Activated naive CD8-positive, alpha-beta T cell treated with anti-CD3 and anti-CD28 coated beads, Interleukin-2, amount 50 U/mL, for 16 hours (primary cell): Measurements from ENCODE around the gene VPS54.
"Not testable (repeated sequence)": the region's sequence is repeated elsewhere in the genome, so short reads cannot be mapped to it uniquely, and the experiment has no call there.

Experiments used
- DNase-seq: peaks from one replicate; pipeline ENCODE4 v3.0.0-alpha.2; 2020; ENCODE audit warnings: low read depth, low spot score

The VPS54 gene

GRCh38 chr2:63874204-63875130 is 144.8 kb downstream of the VPS54 start:
- no peak for DNase-seq

DNA sequence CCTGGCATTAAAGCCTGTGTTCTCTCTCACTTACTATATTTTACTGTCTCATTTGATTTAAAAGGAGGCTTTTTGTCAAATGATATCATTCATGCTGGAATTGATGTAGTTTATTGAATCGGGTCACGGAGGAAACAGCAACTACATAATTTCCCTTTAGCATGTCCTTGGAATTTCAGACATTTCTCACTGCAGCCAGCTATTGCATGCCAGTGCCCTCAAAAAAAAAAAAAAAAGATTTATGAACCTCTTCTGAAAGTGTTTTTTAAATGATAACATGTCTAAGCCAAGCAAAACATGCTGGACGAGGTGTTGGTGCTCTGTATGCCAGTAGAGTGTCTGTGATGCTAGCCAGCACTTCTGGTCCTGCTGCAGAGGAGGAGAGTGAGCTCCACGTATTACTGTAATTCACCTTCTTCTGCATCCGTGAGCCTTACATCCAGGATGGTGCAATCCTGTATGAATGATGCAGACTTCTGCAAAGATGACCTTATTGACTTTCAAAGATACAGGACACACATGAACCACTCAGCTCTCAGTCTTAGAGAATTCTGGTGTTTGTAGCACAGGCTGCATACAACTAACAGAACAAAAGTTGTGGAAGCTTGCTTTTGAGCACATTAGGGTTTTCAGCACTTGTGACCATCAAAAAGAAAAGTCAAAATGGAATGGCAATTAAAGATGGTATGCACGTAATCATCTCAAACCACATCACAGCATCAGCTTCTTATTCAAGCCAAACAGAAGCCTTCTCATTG is 146.5 kb downstream of the VPS54 start:
- no peak for DNase-seq

DNA sequence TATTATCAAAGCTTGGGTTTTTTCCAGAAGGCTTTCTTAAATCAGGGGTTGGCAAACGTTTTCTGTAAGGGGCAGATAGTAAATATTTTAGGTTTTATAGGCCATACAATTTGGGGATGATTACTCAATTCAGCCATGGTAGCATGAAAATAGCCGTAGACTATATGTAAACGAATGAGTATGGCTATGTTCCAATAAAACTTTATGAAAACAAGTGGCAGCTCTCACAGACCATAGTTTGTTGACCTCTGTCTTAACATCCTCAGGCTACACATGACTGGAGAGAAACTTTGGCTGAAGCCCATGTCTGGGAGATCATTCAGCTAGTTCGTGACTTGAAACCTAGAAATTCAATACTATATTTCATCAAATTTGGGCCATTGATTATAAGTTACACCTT is 147.4 kb downstream of the VPS54 start:
- DNase-seq, result no peak

DNA sequence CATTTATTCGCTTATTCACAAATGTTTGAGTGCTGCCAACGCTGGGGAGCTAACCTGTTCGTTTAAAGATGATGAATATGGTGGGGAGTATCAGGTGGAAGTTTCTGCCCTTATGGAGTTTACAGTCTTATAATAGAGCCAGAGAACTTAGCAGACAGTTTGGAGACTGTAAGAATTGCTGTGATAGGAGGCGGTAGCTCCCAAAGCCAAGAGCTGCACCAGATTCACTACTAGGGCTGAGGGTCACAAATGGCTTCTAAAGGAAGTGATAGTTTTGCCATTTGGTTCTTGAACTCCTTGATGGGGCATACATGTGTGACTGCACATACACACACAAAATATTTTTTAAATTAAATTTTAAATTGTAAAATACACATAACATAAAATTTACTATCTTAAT is 148.5 kb downstream of the VPS54 start:
- DNase-seq, result no peak

- no peak for DNase-seq
Observed at GRCh38 chr2:63866009-63866709, 153.1 kb downstream of the VPS54 start.

DNA sequence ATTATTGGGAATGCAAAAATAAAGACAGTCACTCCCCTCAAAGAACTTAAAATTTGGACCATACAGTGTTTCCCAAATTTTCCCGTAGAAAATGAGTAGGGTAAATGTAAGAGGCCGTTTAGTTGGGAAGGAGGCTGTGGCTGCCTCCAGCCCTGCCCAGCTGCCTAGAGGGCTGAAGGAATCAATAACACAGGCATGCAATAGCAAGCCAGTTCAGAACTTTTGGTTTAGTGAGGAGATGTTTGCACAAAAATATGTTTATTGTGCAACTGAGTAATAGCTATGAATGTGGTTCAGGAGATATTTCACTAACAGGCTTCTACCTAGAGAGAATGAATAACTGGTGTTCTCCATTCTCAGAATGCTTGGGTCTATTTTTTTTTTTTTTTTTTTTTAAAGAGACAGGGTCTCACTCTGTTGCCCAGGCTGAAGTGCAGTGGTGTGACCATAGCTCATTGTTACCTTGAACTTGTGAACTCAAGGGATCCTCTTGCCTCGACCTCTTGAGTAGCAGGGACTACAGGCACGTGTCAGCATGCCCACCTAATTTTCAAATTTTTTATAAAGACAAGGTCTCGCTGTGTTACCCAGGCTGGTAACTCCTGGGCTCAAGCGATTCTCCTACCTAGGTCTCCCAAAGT is 153.9 kb downstream of the VPS54 start:
- no peak for DNase-seq

DNA sequence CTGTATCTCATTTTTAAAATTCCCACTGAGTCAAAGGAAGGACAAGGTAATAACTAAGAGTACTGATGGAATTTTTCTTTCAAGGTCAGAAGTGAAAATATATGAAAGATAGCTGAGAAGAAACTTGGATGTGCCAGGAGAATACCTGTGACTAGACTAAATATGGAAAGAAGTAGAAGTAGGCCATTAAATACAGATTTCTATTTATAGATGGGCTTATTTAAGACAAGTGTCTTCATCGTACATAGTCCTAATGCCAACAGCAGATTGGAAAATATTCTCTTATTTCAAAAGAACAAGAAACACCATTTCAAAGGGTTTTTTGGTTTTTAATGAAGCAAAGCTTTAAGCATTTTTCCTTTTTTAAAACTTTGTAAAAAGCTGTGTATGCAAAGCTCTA is 155.5 kb downstream of the VPS54 start:
- DNase-seq, result no peak

GRCh38 chr2:63862806-63863205 is 156.4 kb downstream of the VPS54 start:
- DNase-seq, result no peak

DNA sequence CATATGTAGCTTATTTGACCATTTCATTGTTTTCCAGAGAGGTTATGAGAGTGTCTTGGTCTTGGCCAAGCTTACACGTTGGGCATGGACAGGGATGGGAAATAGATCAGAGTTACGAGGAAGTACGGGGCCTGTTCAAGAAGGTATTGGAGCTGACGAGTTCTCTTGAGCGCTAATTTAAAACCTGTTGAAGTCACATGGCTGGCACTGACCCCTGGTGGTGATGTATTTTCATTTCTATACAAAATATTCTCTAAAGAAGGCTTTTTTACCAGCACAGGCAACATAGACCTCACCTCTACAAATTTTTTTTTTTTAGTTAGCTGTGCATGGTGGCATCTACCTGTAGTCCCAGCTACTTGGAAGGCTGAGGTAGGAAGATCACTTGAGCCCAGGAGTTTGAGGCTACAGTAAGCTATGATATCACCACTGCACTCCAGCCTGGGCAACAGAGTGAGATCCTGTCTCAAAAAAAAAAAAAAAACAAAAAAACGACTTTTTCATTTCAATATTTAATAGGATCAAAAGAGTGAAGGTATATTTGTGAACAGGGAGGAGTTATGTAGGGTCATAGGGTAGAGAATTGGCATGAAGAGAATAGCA is 157.9 kb downstream of the VPS54 start:
- peak; percentile 13 for DNase-seq

DNA sequence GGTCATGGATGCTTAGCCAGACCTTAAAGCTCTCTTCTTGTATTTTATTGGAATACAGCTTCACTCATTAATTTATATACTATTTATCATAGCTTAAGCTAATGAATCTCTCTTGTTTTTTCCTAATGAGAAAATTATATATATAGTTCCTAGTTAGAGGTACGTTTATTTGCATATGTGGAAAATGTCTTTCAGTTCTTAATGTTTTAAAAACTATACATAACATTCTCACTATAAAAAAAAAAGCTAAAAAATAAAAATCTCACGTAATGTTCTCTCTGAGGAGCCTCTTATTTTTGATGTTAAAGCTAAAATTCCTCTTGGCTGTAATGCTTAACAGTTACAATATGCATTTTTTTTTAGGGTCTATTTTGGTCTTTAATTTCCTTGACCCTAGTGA is 160.9 kb downstream of the VPS54 start:
- DNase-seq, result no peak

- DNase-seq, result no peak
Observed at GRCh38 chr2:63856303-63856603, 163.0 kb downstream of the VPS54 start.

GRCh38 chr2:63855418-63856302 is 163.6 kb downstream of the VPS54 start:
- DNase-seq, result no peak

DNA sequence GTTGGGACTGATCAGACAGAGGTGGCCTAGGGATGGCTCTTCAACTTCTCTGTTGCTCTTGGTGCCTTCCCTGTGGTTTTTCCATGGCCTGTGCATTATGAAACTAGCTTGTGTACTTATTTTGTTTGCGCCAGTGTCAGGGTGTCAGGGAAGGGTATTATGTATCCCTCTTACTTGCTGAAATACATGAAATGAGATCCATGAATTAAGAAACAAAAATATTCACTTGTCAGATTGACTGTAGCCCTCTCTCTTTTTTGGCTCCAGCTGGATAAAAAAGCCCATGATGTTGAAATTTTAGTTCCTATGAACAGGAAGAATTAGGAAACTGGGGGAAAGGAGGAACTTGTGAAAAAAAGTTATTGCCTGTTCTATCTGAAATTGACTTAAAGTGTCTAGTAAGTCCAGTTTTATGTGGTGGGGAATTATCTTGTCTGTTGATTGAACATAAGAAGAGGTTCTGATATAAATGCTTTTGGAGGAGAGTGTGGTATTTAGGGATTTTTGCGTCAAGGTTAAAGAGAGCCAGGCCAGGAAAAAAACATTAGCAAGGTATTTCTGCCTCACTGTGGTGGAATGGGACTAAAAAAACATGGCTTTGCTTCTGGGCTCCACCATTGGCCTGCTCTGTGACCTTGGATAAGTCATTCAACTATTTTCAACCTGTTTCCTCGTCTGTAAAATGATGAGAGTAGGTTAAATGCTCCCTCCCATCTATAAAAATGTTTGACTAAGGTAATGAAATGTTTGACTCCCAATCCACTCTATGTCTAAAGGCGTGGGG is 165.5 kb downstream of the VPS54 start:
- no peak for DNase-seq

- DNase-seq, result no peak
Observed at GRCh38 chr2:63851691-63852311, 167.4 kb downstream of the VPS54 start.

DNA sequence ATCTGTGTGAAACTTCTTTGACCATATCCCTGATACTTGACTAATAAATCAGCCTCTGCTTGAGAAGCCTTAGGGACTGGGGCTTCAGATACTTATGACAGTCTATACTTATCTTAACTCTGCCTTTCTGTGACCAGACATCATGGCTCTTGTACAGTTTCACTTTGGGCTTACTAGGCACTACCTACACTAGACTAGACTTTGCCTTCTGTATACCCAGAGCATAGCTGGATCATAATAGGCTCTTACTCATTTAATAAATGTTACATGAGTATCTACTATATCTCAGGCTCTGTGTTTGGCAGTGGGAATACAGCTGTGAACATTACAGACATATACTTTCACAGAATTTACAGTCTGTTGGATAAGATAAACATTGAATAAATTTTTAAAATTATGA is 168.6 kb downstream of the VPS54 start:
- no peak for DNase-seq

- DNase-seq, result no peak
Observed at GRCh38 chr2:63850204-63850571, 169.0 kb downstream of the VPS54 start.

GRCh38 chr2:63849381-63850203 is 169.6 kb downstream of the VPS54 start:
- no peak for DNase-seq

DNA sequence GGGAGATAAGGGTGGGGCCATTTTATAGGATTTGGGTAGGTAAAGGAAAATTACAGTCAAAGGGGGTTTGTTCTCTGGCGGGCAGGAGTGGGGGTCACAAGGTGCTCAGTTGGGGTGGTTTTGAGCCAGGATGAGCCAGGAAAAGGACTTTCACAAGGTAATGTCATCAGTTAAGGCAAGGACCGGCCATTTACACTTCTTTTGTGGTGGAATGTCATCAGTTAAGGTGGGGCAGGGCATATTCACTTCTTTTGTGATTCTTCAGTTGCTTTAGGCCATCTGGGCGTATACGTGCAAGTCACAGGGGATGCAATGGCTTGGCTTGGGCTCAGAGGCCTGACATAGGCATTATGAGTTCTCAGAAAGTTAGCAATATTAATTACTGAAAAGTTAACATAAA is 171.7 kb downstream of the VPS54 start:
- not testable (repeated sequence) for DNase-seq
